ENCODE results near the gene LRRFIP1.

DNA sequence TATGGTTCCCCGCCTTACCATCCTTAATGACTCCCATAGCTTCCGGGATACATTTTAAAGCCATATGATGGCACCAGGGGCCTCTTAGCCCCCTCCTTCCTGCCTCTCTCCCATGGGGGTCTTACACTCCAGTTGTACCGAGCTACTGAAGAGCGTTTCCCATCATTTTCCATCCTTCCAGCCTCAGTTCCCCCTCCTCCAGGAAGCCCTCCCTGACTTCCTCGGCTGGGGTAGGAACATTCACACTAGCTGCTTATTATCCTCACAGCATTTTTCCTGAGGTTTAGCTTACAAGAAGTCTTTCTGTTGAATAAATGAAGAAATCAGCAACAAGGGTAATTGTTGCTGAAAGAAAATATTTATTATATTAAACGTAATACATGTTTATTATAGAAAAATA is 41.1 kb downstream of the LRRFIP1 start:
- TF ChIP-seq MAX (IDR thresholded peaks at IDR 0.05; ENCODE audit: insufficient read depth, insufficient read length) (no peak), CTCF (IDR thresholded peaks at IDR 0.05; ENCODE audit: extremely low read depth in 1 of 2, insufficient read depth in 1 of 2, low read depth in 1 of 2, low read length in 2 of 2) (no peak), EZH2 (IDR thresholded peaks at IDR 0.05; ENCODE audit: borderline replicate concordance, low read depth, low read length, severe bottlenecking) (no peak), POLR2AphosphoS5 (IDR thresholded peaks at IDR 0.05; ENCODE audit: insufficient read depth, low read depth, low read length) (no peak), POLR2A (IDR thresholded peaks at IDR 0.05; ENCODE audit: low read depth, low read length) (no peak), MYC (IDR thresholded peaks at IDR 0.05; ENCODE audit: low read depth, low read length) (no peak), FOS (IDR thresholded peaks at IDR 0.05; ENCODE audit: borderline replicate concordance, insufficient read depth, low read length) (no peak), GATA2 (IDR thresholded peaks at IDR 0.05; ENCODE audit: insufficient read depth, insufficient read length, low read depth, low read length) (no peak)

All from endothelial cell of umbilical vein (primary cell).